ENCODE results near the gene FIBCD1. TPM values are rescaled to one million over a fixed set of nuclear protein-coding genes. Genes with fewer than 3 reads are reported as not detected.

FIBCD1 gene
- total RNA-seq, 2 experiments from 2014 or later, result not detected

DNA sequence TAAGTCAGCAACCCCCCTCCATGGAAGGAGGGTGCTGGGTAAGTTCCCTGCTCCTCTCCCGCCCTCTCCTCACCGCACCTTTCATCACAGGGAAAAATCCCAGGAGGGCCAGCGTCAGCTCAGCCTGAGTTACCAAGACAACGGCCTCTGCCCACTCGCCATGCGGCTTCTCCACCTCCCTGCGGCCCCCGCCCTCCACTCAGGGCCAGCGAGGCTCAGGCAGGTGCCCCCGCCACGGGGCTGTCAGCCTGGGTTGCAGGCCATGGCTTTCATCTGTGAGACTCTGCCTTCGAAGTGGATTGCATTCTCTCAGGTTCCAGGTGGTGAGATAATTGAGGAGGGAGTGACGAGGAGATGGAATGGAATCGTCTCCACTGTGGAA is 42.7 kb upstream of the FIBCD1 start:
- H3K27ac ChIP-seq (ENCODE audit: low read depth, low read length, poor library complexity, severe bottlenecking), result no peak overlapping the region
- H3K4me1 ChIP-seq (ENCODE audit: insufficient read depth, low read length, poor library complexity, severe bottlenecking), result no peaks in the 10 kb centered on the region
- H3K4me3 ChIP-seq (ENCODE audit: low read depth, low read length, poor library complexity, severe bottlenecking), result no peak overlapping the region
- no peak overlapping the region for H3K4me2 ChIP-seq (ENCODE audit: low read length)
- POLR2A ChIA-PET, result no interaction called here
- H3K79me2 ChIP-seq (ENCODE audit: insufficient read depth, low read depth, low read length), result no peaks in the 10 kb centered on the region
- no peaks in the 10 kb centered on the region for H4K20me1 ChIP-seq (ENCODE audit: insufficient read depth, low read length)
- intact Hi-C loops (cut with micrococcal nuclease; ENCODE audit: unreplicated experiment), result no loop called here
- CTCF ChIA-PET (ENCODE audit: unreplicated experiment), result no interaction called here
- no peak overlapping the region for H2AFZ ChIP-seq (ENCODE audit: low read length)
- H3K9me2 ChIP-seq (ENCODE audit: insufficient read depth, low read length), result no peaks in the 10 kb centered on the region
- TF ChIP-seq, protein P1, sequence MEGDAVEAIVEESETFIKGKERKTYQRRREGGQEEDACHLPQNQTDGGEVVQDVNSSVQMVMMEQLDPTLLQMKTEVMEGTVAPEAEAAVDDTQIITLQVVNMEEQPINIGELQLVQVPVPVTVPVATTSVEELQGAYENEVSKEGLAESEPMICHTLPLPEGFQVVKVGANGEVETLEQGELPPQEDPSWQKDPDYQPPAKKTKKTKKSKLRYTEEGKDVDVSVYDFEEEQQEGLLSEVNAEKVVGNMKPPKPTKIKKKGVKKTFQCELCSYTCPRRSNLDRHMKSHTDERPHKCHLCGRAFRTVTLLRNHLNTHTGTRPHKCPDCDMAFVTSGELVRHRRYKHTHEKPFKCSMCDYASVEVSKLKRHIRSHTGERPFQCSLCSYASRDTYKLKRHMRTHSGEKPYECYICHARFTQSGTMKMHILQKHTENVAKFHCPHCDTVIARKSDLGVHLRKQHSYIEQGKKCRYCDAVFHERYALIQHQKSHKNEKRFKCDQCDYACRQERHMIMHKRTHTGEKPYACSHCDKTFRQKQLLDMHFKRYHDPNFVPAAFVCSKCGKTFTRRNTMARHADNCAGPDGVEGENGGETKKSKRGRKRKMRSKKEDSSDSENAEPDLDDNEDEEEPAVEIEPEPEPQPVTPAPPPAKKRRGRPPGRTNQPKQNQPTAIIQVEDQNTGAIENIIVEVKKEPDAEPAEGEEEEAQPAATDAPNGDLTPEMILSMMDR (conservative IDR thresholded peaks at IDR 0.05; ENCODE audit: low read length), result no peak
- TF ChIP-seq EZH2phosphoT487 (IDR thresholded peaks at IDR 0.05; ENCODE audit: borderline replicate concordance, low read depth, low read length), result no peak
- no peaks in the 10 kb centered on the region for H3K36me3 ChIP-seq (ENCODE audit: insufficient read depth, low read length)
- H3K9me3 ChIP-seq (ENCODE audit: low read length), result no peaks in the 10 kb centered on the region
- DNase-seq (ENCODE audit: low spot score), result no peak
- BruUV-seq (replicated peaks), result no TSS peak

DNA sequence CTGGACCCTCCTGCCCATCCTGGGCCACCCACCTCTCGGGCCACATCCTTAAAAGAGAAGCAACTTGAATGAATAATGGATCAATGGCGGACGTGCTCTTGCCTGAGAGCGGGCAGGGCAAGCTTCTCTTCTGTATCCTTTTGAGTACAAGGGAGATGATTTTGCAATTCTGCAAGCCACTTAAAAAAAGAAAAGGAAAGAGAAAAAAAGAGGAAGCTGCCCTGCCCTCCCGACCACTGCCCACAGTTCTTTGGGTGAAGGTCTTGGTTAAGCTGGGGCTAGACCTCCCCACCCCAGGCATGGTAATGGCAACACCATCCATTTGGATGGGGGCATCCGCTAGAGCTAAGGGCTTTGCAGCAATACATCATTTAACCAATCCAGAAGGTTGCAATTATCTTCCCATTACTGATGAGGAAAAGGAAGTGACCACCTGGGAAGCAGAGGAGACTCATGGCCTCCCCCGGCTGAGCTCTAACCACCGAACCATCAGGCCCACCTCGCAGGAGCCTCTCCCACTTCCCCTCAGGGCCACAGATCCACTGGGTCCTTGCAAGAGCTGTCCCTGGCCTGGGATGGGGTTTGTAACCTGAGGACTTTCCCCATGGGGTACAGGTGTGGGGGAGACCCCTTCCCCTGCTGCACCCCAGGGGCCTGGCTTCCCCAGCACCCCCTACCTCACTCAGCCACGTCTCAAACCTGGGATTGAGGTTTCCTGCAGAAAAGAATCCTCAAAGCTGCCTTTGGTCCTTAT is 42.1 kb upstream of the FIBCD1 start:
- no TSS peak for BruUV-seq (replicated peaks)
- CTCF ChIA-PET (ENCODE audit: unreplicated experiment), result no interaction called here

DNA sequence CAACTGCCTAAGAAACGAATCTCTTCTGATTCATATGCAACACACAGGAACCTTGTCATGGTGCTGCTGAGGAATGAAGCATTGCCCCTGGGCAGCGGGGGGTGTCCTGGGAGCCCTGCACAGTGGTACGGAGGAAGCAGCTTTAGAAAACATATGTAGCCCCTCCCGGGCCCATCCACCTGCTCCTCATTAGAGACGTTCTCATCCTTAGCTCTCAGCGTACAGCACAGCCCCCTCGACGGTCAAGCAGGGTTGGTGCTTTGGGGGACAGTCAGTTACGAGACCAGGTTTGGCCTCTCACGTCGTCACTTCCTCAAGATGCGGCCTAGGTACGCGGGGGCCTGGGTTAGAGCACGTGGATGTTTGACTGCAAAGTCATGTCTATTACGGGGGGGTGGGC is 41.5 kb upstream of the FIBCD1 start:
- intact Hi-C loops (cut with micrococcal nuclease; ENCODE audit: unreplicated experiment), result no loop called here
- H3K79me2 ChIP-seq (ENCODE audit: insufficient read depth, low read depth, low read length), result no peaks in the 10 kb centered on the region
- no peaks in the 10 kb centered on the region for H3K36me3 ChIP-seq (ENCODE audit: insufficient read depth, low read length)
- TF ChIP-seq, protein P1 (conservative IDR thresholded peaks at IDR 0.05; ENCODE audit: low read length), result no peak
- TF ChIP-seq EZH2phosphoT487 (IDR thresholded peaks at IDR 0.05; ENCODE audit: borderline replicate concordance, low read depth, low read length), result no peak
- ChIA-PET POLR2A (no interaction called here), CTCF (ENCODE audit: unreplicated experiment) (no interaction called here)
- H3K4me3 ChIP-seq (ENCODE audit: low read depth, low read length, poor library complexity, severe bottlenecking), result no peak overlapping the region
- no peaks in the 10 kb centered on the region for H3K9me2 ChIP-seq (ENCODE audit: insufficient read depth, low read length)
- no TSS peak for BruUV-seq (replicated peaks)
- H3K4me2 ChIP-seq (ENCODE audit: low read length), result no peak overlapping the region
- no peaks in the 10 kb centered on the region for H3K9me3 ChIP-seq (ENCODE audit: low read length)
- DNase-seq (ENCODE audit: low spot score), result no peak
- no peak overlapping the region for H2AFZ ChIP-seq (ENCODE audit: low read length)
- H3K4me1 ChIP-seq (ENCODE audit: insufficient read depth, low read length, poor library complexity, severe bottlenecking), result no peaks in the 10 kb centered on the region
- H3K27ac ChIP-seq (ENCODE audit: low read depth, low read length, poor library complexity, severe bottlenecking), result no peak overlapping the region
- H4K20me1 ChIP-seq (ENCODE audit: insufficient read depth, low read length), result no peaks in the 10 kb centered on the region

More for the DNA sequence above, 42.1 kb upstream of the FIBCD1 start:
- POLR2A ChIA-PET, result no interaction called here
- no peak overlapping the region for H2AFZ ChIP-seq (ENCODE audit: low read length)
- no peak overlapping the region for H3K4me3 ChIP-seq (ENCODE audit: low read depth, low read length, poor library complexity, severe bottlenecking)
- H3K27ac ChIP-seq (ENCODE audit: low read depth, low read length, poor library complexity, severe bottlenecking), result no peak overlapping the region
- H3K9me2 ChIP-seq (ENCODE audit: insufficient read depth, low read length), result no peaks in the 10 kb centered on the region
- H3K9me3 ChIP-seq (ENCODE audit: low read length), result no peaks in the 10 kb centered on the region
- intact Hi-C loops (cut with micrococcal nuclease; ENCODE audit: unreplicated experiment), result no loop called here
- TF ChIP-seq EZH2phosphoT487 (IDR thresholded peaks at IDR 0.05; ENCODE audit: borderline replicate concordance, low read depth, low read length), result no peak
- TF ChIP-seq, protein P1 (conservative IDR thresholded peaks at IDR 0.05; ENCODE audit: low read length), result no peak
- H3K79me2 ChIP-seq (ENCODE audit: insufficient read depth, low read depth, low read length), result no peaks in the 10 kb centered on the region
- H3K36me3 ChIP-seq (ENCODE audit: insufficient read depth, low read length), result no peaks in the 10 kb centered on the region
- H3K4me1 ChIP-seq (ENCODE audit: insufficient read depth, low read length, poor library complexity, severe bottlenecking), result no peaks in the 10 kb centered on the region
- H3K4me2 ChIP-seq (ENCODE audit: low read length), result no peak overlapping the region
- H4K20me1 ChIP-seq (ENCODE audit: insufficient read depth, low read length), result no peaks in the 10 kb centered on the region
- DNase-seq (ENCODE audit: low spot score), result no peak

Data from OCI-LY7 (cell line).